AG04450 (cell line): ENCODE measurements around the gene NUFIP2. TPM values are rescaled to one million over a fixed set of nuclear protein-coding genes. Genes with fewer than 3 reads are reported as not detected.

Source experiments
- CTCF ChIA-PET: fragments of 300-600, 350-600 bp; formaldehyde crosslinking; extraction: SDS; loops from one replicate; lab custom pipeline; 2022; ENCODE audit warnings: antibody characterized with exemption, inconsistent platforms; lab: Charles Lee
- POLR2A ChIA-PET: fragments of 350-600 bp; formaldehyde crosslinking; extraction: SDS; loops from one replicate; lab custom pipeline; 2021; ENCODE audit warnings: antibody characterized with exemption, inconsistent platforms; lab: Yijun Ruan, JAX
- DNase-seq: peaks from one replicate; pipeline ENCODE4 v3.0.0-alpha.2; 2011; ENCODE audit warnings: low read depth, low spot score
- H3K27ac ChIP-seq: one replicate; pipeline ENCODE4 v1.5.1; 2012; ENCODE audit warnings: low read depth, low read length, control low read depth
- H3K27me3 ChIP-seq: one replicate; pipeline ENCODE4 v1.6.0; 2012; ENCODE audit warnings: low read length; ENCODE audit not compliant: control insufficient read depth, insufficient read depth
- H3K4me3 ChIP-seq: 2 replicates; pipeline ENCODE4 v1.5.1; 2011; ENCODE audit warnings: mild to moderate bottlenecking, low read depth, low read length, control low read depth
- H3K9me3 ChIP-seq: 2 replicates; pipeline ENCODE4 v1.5.1; 2012; ENCODE audit warnings: low read length; ENCODE audit not compliant: control insufficient read depth, insufficient read depth
- CTCF ChIP-seq: IDR thresholded peaks from 2 replicates; pipeline ENCODE4 v1.5.1; 2011; ENCODE audit warnings: low read depth, low read length, control low read depth, inconsistent platforms
- polyA plus RNA-seq: library from polyadenylated mRNA; depleted of rRNA; stranded (reverse); fragments of >200 nt; gene quantifications from 2 replicates; pipeline ENCODE4 v1.2.3, GENCODE V29; 2011

NUFIP2 gene
- polyA plus RNA-seq, 1 experiment, result 14.7 TPM

- H3K9me3 ChIP-seq, result no peaks in the 10 kb centered on the region
- ChIA-PET POLR2A (no interaction called here), CTCF (no interaction called here)
- no peak for DNase-seq
- H3K4me3 ChIP-seq, result no peak within 1 kb of the TSS
- no peak for TF ChIP-seq CTCF
- H3K27ac ChIP-seq, result no peak within 1 kb of the TSS
- no peaks in the 10 kb centered on the region for H3K27me3 ChIP-seq
These were observed 47.3 kb downstream of the NUFIP2 start, which contains the start of gene CRYBA1 for GRCh38 chr17:29246628-29247027. TSS of gene CRYBA1 (plus strand) at chr17:29246859. CDS start at chr17:29246864, 5 bp downstream.

GRCh38 chr17:29245401-29245800 is 48.5 kb downstream of the NUFIP2 start:
- ChIA-PET CTCF (no interaction called here), POLR2A (no interaction called here)
- Histone ChIP-seq H3K9me3 (no peaks in the 10 kb centered on the region), H3K27me3 (no peaks in the 10 kb centered on the region), H3K4me3 (no peak overlapping the region), H3K27ac (no peak overlapping the region)
- TF ChIP-seq CTCF, result no peak
- DNase-seq, result no peak

GRCh38 chr17:29243792-29244191 is 50.2 kb downstream of the NUFIP2 start:
- H3K27me3 ChIP-seq, result no peaks in the 10 kb centered on the region
- H3K9me3 ChIP-seq, result no peaks in the 10 kb centered on the region
- H3K4me3 ChIP-seq, result no peak overlapping the region
- no peak overlapping the region for H3K27ac ChIP-seq
- POLR2A ChIA-PET, result no interaction called here
- CTCF ChIA-PET, result no interaction called here
- DNase-seq, result no peak
- TF ChIP-seq CTCF, result peak; percentile 59

GRCh38 chr17:29242790-29243189 is 51.2 kb downstream of the NUFIP2 start:
- no peak overlapping the region for H3K27ac ChIP-seq
- ChIA-PET CTCF (interaction anchor here (0.6 to 3.5 kb wide), 5 partner anchors 9 to 94 kb away, joined by 3 to 21 read pairs (median 5); partner anchors contain the start of gene MYO18A), POLR2A (no interaction called here)
- no peak for TF ChIP-seq CTCF
- no peak for DNase-seq
- H3K27me3 ChIP-seq, result no peaks in the 10 kb centered on the region
- H3K4me3 ChIP-seq, result no peak overlapping the region
- H3K9me3 ChIP-seq, result no peaks in the 10 kb centered on the region

- ChIA-PET CTCF (interaction anchor here (0.5 to 3.5 kb wide), 5 partner anchors 9 to 130 kb away, joined by 3 to 21 read pairs (median 6); no protein-coding TSS in a partner anchor), POLR2A (no interaction called here)
- DNase-seq, result no peak
- Histone ChIP-seq H3K27ac (no peak overlapping the region), H3K9me3 (no peaks in the 10 kb centered on the region), H3K4me3 (no peak overlapping the region), H3K27me3 (no peaks in the 10 kb centered on the region)
- no peak for TF ChIP-seq CTCF
These were observed 51.9 kb downstream of the NUFIP2 start for GRCh38 chr17:29242051-29242450.
